Limb (tissue), 2 donors: ENCODE data around the gene POLD1.
"Not testable (repeated sequence)": the region's sequence is repeated elsewhere in the genome, so short reads cannot be mapped to it uniquely, and the experiment has no call there.

Source experiments
- DNase-seq, 2 donors: peaks; one replicate each; pipeline ENCODE4 v3.0.0-alpha.2; 2016; ENCODE audit errors: extremely low spot score in 2 of 2

POLD1 gene

DNA sequence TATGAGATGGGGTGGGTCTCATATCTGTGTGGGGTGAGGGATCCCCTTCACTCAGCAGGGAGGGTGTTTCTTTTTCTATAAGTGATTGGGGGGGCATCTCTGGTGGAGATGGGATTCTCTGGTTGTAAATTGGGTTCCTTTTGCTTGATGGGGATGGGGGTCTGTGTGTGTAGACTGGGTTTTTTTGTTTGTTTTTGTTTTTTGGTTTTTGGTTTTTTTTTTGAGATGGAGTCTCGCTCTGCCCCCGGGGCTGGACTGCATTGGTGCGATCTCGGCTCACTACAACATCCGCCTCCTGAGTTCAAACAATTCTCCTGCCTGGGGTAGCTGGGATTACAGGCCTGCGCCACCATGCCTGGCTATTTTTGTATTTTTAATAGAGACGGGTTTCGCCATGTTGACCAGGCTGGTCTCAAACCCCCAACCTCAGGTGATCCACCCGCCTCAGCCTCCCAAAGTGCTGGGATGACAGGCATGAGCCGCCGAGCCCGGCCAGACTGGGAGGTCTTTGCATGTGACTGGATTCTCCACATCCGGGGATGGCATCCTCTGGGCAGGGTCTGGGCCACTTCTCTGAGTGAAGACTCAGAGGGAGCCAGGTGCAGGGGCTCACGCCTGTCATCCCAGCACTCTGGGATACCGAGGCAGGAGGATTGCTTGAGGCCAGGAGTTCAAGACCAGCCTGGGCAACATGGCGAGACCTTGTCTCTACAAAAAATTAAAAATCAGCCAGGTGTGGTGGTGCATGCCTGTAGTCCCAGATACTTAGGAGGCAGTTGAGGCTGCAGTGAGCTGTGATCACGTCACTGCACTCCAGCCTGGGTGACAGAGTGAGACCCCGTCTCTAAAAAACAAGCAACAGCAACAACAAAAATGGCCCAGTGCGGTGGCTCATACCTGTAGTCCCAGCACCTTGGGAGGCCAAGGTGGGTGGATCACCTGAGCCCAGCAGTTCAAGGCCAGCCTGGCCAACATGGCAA lies 49.3 kb downstream of the POLD1 start:
- DNase-seq, result no peak

DNA sequence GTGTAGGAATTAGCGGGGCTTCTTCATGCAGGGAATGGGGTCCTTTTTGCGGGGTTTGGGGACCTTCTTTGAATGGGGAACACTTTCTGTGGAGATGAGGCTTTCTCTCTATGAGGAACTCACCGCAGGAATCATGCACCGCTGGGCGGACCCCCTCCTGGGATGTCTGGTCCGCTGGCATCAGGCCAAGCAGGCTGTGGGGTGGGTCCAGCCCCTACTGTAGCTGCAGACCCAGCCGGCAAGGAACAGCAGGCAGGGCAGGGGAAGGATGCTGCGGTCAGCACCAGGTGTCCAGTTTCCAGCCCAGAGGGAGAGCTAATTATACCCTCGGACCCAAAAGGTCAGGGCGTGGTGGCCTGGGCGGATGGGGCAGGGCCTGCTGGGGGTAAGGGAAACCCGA lies 50.4 kb downstream of the POLD1 start:
- DNase-seq, result no peak

DNA sequence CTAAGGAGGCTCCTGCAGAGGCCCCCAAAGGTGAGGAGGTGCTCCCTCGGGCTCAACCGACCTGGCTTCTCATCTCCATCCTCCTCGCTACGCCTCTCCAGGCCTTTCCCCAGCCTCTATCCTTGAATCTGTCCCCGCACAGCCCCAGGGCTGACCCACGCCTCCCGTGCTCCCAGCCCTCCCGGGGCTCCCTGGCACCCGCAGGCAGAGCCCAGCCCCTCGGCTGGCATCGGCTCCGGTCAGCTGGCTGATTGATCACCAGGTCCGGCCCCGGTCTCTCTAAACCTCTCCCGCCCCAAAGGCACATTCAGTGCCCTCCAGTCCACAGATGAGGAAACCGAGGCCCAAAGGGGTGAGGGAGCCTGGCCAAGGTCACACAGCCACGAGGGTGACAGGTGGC lies 51.1 kb downstream of the POLD1 start:
- no peak for DNase-seq

DNA sequence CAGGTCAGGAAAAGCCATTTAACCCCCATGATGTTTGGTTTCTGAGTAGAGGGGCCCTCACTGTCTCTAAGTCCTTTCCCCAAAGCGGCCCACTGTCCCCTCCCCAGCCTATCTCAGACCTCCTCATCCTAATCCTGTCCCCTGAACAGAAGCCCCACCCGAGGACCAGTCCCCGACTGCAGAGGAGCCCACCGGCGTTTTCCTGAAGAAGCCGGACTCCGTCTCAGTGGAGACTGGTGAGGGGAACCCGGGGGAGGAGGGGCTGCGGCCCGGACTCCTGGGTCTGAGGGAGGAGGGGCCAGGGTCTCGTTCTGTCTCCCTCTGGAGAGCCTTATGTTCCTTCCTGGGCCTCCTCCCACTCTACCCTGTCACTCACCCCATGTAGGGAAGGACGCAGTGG lies 51.5 kb downstream of the POLD1 start:
- DNase-seq, result no peak

DNA sequence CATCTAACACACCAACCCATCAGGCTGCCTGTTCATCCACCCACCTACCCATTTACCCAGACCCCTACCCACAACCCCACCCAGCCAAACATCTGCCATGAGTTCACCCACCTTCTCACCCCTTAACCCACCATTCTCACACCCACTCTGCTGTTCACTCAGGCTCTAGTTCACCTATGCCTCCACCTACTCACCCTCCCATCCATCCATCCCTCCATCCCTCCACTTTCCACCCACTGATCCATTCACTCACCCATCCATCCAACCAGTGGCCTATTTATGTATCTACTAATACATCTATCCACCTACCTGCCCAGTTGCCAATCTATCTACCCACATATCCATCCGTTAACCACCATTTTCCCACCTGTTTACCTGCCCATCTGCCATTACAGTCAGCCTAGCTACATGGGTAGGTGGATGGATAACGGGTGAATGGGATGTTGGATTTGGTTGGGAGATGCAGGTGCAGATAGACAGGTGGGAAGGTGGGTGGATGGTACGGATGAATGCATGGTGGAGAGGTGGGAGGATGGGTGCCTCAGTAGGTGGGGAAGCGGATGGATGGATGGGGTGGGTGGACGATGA lies 53.8 kb downstream of the POLD1 start:
- DNase-seq, result no peak

DNA sequence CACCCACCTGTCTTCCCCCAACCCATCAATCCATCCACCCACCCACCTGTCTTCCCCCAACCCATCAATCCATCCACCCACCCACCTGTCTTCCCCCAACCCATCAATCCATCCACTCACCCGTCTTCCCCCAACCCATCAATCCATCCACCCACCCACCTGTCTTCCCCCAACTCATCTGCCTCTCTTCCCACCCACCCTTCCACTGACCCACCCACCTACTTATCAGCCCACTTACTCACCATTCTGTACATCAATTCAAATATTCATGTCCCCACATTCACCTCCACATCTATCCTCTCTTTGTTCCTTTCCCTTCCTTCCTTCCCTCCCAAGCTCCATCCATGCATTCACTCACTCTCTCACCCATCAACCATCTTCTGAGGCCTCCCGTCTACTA lies 55.0 kb downstream of the POLD1 start:
- not testable (repeated sequence) for DNase-seq

DNA sequence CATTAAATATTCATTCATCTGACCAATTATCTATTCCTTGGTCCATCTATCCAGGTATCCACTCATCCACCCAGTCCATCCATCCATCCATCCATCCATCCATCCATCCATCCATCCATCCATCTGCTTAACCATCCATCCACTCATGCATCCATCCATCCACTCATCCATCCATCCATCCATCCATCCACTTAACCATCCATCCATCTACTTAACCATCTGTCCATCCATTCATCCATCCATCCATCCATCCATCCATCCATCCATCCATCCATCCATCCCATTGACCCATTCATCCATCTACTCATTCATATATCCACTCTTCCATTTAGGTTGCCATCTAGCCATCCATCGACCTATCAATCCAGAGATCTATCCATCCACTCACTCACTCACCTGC lies 59.9 kb downstream of the POLD1 start:
- DNase-seq, result no peak

DNA sequence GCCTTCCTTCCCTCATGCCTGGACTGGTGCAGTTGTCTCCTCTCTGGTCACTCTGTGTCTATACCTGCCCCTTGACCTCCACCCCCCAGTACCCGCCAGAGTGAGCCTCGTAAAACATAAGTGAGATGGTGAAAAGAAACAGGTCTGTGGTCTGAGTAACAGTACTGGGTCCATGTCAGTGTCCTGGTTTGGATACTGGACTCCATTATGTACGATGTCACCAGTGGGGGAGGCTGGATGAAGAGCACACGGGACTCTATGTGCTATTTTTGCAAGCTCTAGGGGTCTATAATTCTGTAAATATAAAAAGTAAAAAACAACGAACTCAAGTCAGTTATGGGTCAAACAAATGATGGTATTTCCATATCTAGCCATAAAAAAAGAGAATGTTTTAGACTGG lies 62.9 kb downstream of the POLD1 start:
- no peak for DNase-seq

DNA sequence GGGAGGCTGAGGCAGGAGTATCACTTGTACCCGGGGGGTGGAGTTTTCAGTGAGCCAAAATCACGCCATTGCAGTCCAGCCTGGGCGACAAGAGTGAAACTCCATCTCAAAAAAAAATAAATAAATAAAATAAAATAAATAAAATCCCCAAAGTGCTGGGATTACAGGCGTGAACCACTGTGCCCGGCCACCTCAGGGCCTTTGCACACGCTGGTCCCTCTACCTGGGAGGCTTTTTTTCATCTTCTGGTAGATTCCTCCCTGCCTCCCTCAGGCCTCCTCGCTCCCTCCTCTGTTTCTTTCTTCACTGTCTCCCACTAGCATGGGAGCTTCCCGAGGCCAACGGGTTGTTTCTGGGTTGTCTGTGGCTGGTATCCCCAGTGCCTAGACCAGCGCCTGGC lies 63.6 kb downstream of the POLD1 start:
- no peak for DNase-seq

DNA sequence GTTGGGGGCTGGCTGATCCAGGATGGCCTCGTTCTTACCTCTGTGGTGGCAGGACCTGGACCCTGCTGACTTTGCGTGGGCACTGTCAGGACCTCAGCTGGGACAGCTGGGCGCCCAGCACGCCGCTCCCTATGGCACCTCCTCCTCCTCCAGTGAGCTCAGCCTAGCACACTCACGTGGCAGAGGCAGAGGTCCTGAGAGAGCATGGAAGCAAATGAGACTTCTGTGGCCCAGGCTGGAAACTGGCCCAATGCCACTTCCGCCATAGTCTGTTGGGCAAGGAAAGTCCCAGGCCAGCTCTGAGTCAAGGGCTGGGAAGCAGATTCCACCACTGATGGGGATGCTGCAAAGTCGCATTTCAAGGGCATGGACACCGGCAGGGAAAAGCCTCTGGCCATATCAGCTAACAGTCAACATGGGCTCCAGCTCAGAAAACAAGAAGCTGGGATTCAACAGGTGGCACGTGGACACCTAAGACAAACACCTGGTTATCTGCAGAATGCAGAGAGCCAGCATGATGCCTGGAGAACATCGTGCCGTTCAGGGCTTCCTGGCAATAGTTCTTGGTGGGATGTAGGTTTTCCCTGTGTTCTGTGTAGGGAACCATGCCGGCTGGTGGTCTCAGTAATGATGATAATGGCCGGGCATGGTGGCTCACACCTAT lies 65.2 kb downstream of the POLD1 start:
- DNase-seq, result no peak

DNA sequence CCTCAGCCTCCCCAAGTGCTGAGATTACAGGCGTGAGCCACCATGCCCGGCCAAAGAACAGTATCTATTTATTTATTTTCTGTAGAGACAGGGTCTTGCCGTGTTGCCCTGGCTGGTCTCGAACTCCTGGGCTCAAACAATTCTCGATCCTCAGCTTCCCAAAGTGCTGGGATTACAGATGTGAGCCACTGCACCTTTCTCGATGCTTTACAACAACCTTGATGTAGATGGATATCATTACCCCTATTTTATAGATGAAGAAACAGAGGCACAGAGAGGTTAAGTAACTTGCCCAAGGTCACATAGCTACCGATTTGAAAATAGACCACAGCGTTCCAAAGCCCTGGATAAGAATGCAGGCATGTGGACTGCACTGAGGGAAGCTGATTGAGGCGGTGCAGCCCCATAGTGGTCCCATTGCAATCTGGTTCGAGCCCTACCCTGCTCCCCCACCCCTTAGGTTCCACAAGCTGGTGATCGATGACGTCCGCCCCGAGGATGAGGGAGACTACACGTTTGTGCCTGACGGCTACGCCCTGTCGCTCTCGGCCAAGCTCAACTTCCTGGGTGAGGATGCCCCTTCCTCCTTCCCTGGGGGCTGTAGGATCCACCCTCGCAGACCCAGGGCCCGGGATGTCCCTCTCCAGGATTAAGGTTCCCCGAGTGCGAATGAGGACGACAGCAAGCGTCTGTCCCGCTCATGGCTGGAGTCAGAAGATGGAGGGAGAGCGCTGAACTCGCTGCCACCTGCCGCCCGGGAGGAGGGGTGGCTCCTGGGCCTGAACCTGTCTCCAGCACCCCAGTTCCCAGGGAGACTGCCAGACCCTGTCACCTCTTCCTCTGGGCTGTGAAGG lies 66.4 kb downstream of the POLD1 start:
- no peak for DNase-seq

DNA sequence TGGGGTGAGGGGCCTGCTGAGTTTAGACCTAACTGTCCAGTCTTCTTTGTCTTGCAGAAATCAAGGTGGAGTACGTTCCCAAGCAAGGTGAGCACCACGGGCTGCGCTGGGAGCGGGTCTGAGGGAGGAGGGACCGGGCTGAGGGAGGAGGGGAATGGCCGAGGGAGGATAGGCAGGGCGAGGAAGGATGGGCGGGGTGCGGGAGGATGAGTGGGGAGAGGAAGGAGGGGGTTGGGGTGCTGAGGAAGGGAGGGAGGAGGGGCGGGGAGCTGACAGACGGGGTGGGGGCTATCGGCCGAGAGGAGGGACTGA lies 67.0 kb downstream of the POLD1 start:
- no peak for DNase-seq

DNA sequence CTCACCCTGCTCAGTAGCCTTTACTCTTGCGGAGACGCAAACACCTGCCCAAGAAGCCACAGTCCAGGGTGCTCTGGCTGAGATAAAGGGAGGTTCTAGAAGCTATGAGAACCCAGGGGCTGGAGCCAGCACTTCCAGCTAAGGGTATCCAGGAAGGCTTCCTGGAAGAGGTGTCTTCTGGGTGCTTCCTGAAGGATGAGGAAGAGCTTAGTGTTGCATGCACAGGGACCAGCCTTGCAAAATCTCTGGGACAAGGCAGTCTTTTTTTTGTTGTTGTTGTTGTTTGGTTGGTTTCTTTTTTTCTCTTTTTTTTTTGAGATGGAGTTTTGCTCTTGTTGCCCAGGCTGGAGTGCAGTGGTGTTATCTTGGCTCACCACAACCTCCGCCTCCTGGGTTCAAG lies 69.1 kb downstream of the POLD1 start:
- no peak for DNase-seq

DNA sequence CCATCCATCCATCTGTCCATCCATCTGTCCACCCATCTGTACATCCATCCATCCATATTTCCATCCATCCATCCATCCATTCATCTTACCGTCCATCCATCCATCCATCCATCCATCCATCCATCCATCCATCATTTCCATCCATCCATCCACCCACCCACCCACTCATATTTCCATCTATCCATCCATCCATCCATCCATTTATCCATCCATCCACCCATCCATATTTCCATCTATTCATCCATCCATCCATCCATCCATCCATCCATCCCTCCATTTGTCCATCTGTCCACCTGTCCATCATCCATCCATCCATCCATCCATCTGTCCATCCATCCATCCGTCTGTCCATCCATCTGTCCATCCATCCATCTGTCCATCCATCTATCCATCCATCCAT lies 71.8 kb downstream of the POLD1 start:
- no peak for DNase-seq

DNA sequence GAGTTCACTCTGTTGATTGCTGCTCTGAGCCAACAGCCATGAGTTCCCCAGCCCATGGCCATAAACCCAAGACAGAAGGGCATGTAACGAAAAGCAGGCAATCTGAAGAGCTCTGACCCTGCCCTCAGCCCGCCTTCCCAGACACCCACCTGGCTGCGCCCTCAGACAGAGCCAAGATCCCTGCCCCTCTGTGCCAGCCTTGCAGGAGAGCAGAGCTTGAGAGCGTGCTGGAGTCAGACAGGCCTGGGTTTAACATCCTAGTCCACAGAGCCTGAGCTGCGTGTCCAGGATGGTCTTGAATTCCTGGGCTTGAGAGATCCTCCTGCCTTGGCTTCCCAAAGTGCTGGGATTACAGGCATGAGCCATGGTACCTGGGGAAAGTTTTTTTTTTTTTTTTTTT lies 73.2 kb downstream of the POLD1 start:
- no peak for DNase-seq

DNA sequence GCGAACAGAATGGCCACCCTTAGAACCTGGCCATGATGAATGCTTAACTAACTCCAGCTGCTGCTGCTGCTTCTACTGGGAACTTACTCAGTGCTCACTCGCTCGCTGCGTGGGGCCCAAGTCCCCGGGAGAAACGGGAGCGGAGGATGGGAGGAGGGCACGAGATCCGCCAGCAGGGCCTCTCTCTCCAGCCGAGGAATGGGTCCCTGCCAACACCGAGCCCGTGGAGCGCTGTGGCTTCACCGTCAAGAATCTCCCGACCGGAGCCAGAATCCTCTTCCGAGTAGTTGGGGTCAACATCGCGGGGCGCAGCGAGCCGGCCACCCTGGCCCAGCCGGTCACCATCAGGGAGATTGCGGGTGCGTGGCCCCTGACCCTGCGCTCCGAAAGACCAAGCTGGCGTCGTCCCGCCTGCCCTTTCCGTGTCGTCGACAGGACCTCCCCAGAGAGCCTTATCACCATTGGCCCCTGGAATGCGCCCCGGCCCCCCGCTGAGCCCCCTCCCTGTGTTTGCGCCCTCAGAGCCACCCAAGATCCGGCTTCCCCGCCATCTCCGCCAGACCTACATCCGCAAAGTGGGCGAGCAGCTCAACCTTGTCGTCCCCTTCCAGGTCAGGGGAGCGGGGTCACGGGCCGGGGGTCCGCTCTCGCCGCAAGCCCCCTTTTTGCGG lies 74.4 kb downstream of the POLD1 start:
- DNase-seq, result no peak

DNA sequence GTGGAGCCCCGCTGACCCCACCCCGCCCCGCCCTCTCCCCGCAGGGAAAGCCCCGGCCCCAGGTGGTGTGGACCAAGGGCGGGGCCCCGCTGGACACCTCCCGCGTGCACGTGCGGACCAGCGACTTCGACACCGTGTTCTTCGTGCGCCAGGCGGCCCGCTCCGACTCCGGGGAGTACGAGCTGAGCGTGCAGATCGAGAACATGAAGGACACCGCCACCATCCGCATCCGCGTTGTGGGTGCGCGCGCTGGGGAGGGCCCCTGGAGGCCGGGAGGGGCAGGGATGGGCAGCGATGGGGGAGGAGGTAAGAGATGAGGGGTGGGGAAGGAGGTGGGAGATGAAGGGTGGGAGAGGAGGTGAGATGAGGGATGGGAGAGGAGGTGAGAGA lies 74.9 kb downstream of the POLD1 start:
- no peak for DNase-seq

DNA sequence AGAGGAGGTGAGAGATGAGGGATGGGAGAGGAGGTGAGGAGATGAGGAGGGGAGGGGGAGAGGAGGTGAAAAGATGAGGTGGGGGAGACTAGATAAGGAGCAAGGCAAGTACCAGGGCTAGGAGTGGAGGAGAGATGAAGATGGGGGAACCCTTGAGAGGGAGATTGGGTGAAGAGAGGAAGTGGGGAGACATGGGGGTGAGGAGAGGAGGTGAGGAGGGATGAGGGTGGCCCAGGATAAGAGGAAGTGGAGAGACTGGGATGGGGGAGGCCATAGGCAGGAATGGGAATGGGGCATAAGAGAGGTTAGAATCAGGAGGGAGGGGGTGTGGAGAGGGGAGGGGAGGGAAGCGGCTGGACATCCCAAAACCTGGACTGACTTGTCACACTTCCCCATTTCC lies 75.5 kb downstream of the POLD1 start:
- no peak for DNase-seq

DNA sequence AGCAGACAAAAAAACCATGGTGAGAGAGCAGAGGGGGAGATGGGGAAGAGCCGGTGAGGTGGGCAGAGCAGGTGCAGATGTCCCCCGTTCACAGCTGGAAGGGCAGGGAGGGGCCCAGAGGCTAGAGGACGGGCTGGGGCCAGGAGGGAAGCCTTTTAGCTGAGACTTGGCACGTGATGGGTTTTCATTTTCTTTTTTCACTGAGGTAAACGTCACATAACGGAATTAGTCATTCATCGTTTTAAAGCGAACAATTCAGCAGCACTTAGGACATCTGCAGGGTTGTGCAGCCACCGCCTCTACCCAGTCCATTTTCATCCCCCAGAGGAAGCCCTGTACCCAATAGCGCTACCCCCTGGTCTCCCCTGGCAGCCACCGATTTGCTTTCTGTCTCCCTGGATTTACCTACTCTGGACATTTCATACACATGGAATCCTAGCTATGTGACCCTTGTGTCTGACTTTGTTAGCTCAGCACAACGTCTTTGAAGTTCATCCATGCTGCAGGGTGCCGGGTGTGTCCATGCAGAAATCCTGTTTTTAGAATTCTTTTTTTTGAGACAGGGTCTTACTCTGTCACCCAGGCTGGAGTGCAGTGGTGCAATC lies 76.1 kb downstream of the POLD1 start:
- no peak for DNase-seq

DNA sequence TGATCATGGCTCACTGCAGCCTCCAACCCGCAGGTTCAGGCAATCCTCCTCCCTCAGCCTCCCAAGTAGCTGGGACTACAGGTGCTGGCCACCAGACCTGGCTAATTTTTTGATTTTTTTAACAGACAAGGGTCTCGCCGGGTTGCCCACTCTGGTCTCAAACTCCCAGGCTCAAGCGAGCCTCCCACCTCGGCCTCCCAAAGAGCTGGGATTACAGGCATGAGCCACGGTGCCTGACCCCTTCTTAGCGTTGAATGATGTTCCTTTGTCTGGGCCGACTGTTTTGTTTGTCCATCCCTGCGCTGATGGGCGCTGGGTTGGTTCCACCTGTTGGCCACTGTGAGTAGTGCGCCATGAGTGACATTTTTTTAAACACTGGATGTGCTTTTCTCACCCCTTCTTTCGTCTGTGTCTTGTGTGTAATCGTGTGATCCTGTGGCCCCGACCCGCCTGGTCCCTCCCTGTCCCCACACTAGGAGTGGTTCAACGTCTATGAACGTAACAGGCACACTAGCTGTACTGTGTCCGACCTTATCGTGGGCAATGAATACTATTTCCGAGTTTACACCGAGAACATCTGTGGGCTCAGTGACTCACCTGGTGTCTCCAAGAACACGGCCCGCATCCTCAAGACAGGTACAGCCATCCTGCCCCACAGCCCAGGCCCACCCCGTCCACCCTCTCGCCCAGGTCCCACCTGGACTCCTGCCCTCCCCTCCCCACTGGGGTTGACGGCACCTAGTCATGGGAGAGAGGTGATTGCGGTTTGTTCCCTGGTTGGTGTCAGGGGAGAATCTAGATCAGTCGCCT lies 77.1 kb downstream of the POLD1 start:
- DNase-seq, result peak in 1 of 2 donors; percentile 66
